GM12872 (cell line): ENCODE measurements around the gene P2RY12.

Experiments
- CTCF ChIP-seq: IDR thresholded peaks from 3 replicates; pipeline ENCODE4 v1.5.1; 2011; ENCODE audit warnings: low read depth, mild to moderate bottlenecking, low read length, moderate library complexity; ENCODE audit not compliant: insufficient read depth

P2RY12 gene

GRCh38 chr3:151307583-151308488, 76.7 kb downstream of the P2RY12 start:
- TF ChIP-seq CTCF, result no peak

- TF ChIP-seq CTCF, result no peak
Observed at GRCh38 chr3:151307131-151307530, 77.4 kb downstream of the P2RY12 start.

GRCh38 chr3:151306168-151306810, 78.3 kb downstream of the P2RY12 start:
- TF ChIP-seq CTCF, result no peak

GRCh38 chr3:151305775-151306151, 78.8 kb downstream of the P2RY12 start:
- TF ChIP-seq CTCF, result no peak

GRCh38 chr3:151305060-151305774, 79.3 kb downstream of the P2RY12 start:
- no peak for TF ChIP-seq CTCF

- TF ChIP-seq CTCF, result no peak
Observed at GRCh38 chr3:151303751-151304150, 80.8 kb downstream of the P2RY12 start.

GRCh38 chr3:151301787-151302186, 82.8 kb downstream of the P2RY12 start:
- no peak for TF ChIP-seq CTCF
